Activated B cell treated with CpG ODN at 0.5 μM for 24 hours (primary cell): Measurements from ENCODE around the gene UBXN7. TPM values are rescaled to one million over a fixed set of nuclear protein-coding genes. Genes with fewer than 3 reads are reported as not detected.

Experiments
- ATAC-seq: fragments of 200-7000 bp; cut with Tn5 transposase; one replicate; pipeline ENCODE4 v1.10.0; 2021; ENCODE audit warnings: low read depth, mild to moderate bottlenecking, moderate library complexity
- CTCF ChIA-PET: fragments of 350-600 bp; sonication (Branson Sonifier 250); formaldehyde crosslinking; loops from one replicate; lab custom pipeline; 2021; ENCODE audit warnings: antibody characterized with exemption; lab: Charles Lee
- POLR2A ChIA-PET: fragments of 350-600 bp; sonication (Branson Sonifier 250); formaldehyde crosslinking; loops from one replicate; lab custom pipeline; 2021; ENCODE audit warnings: antibody characterized with exemption; lab: Charles Lee
- DNase-seq: peaks from one replicate; pipeline ENCODE4 v3.0.0; 2022
- H3K27ac Mint-ChIP-seq: one replicate; pipeline ENCODE4 v1.8.0; 2020; ENCODE audit warnings: mixed read lengths
- H3K27me3 Mint-ChIP-seq: one replicate; pipeline ENCODE4 v1.8.0; 2021; ENCODE audit warnings: mixed read lengths
- H3K36me3 Mint-ChIP-seq: one replicate; pipeline ENCODE4 v1.8.0; 2021; ENCODE audit warnings: low read depth, mixed read lengths
- H3K4me1 Mint-ChIP-seq: one replicate; pipeline ENCODE4 v1.8.0; 2021; ENCODE audit warnings: mixed read lengths
- H3K4me3 Mint-ChIP-seq: one replicate; pipeline ENCODE4 v1.8.0; 2020; ENCODE audit warnings: mild to moderate bottlenecking, mixed read lengths
- H3K9me3 Mint-ChIP-seq: one replicate; pipeline ENCODE4 v1.8.0; 2020; ENCODE audit warnings: mixed read lengths
- CTCF ChIP-seq: fragments of 200-600 bp; IDR thresholded peaks from one replicate; pipeline ENCODE4 v1.8.0; 2022; ENCODE audit warnings: antibody characterized with exemption, mild to moderate bottlenecking
- intact Hi-C: fragments of 100-400 bp; cut with micrococcal nuclease; formaldehyde crosslinking; loops from one replicate; pipeline ENCODE4 v1.15.1; 2024
- total RNA-seq: library from RNA; stranded (reverse); gene quantifications from 2 replicates; pipeline ENCODE4 v1.2.3, GENCODE V29; 2022

UBXN7 gene
- total RNA-seq, 1 donor from 2014 or later: 66.5 TPM

- DNase-seq (no peak), ATAC-seq (no peak)
- Mint-ChIP-seq H3K36me3 (no peaks in the 10 kb centered on the region), H3K27ac (no peak overlapping the region), H3K27me3 (peaks cover 2% of the 10 kb centered on the region), H3K4me3 (no peak overlapping the region), H3K9me3 (no peaks in the 10 kb centered on the region), H3K4me1 (peaks cover 5% of the 10 kb centered on the region)
- POLR2A ChIA-PET: no interaction called here
- TF ChIP-seq CTCF: no peak
- CTCF ChIA-PET: no interaction called here
- intact Hi-C loops: no loop called here
Observed at GRCh38 chr3:196339493-196340254, 92.6 kb downstream of the UBXN7 start.

- ATAC-seq (no peak), DNase-seq (no peak)
- TF ChIP-seq CTCF: no peak
- CTCF ChIA-PET: no interaction called here
- Mint-ChIP-seq H3K4me3 (no peak overlapping the region), H3K36me3 (no peaks in the 10 kb centered on the region), H3K9me3 (no peaks in the 10 kb centered on the region), H3K27me3 (peaks cover 2% of the 10 kb centered on the region), H3K4me1 (peaks cover under 1% of the 10 kb centered on the region), H3K27ac (no peak overlapping the region)
- POLR2A ChIA-PET: no interaction called here
- intact Hi-C loops: no loop called here
Observed at GRCh38 chr3:196339044-196339443, 93.2 kb downstream of the UBXN7 start.

GRCh38 chr3:196336319-196337145 lies 95.7 kb downstream of the UBXN7 start:
- DNase-seq: no peak
- no peak for TF ChIP-seq CTCF
- ChIA-PET CTCF (no interaction called here), POLR2A (interaction anchor here (1.5 kb wide), 1 partner anchor 13 kb away, joined by 4 read pairs; no protein-coding TSS in a partner anchor)
- no peak overlapping the region for H3K4me3 Mint-ChIP-seq
- H3K9me3 Mint-ChIP-seq: no peaks in the 10 kb centered on the region
- H3K27me3 Mint-ChIP-seq: peaks cover 2% of the 10 kb centered on the region
- intact Hi-C loops: no loop called here
- H3K4me1 Mint-ChIP-seq: no peaks in the 10 kb centered on the region
- no peaks in the 10 kb centered on the region for H3K36me3 Mint-ChIP-seq
- no peak overlapping the region for H3K27ac Mint-ChIP-seq
- ATAC-seq: no peak

GRCh38 chr3:196335503-196335948 lies 96.7 kb downstream of the UBXN7 start:
- Mint-ChIP-seq H3K27me3 (peaks cover 2% of the 10 kb centered on the region), H3K36me3 (no peaks in the 10 kb centered on the region), H3K4me1 (no peaks in the 10 kb centered on the region), H3K4me3 (no peak overlapping the region), H3K9me3 (no peaks in the 10 kb centered on the region), H3K27ac (no peak overlapping the region)
- no peak for DNase-seq
- intact Hi-C loops: no loop called here
- POLR2A ChIA-PET: no interaction called here
- no peak for ATAC-seq
- CTCF ChIA-PET: no interaction called here
- no peak for TF ChIP-seq CTCF

GRCh38 chr3:196334982-196335381 lies 97.2 kb downstream of the UBXN7 start:
- Mint-ChIP-seq H3K4me1 (no peaks in the 10 kb centered on the region), H3K27ac (no peak overlapping the region), H3K27me3 (peaks cover 2% of the 10 kb centered on the region), H3K9me3 (no peaks in the 10 kb centered on the region), H3K36me3 (no peaks in the 10 kb centered on the region), H3K4me3 (no peak overlapping the region)
- intact Hi-C loops: no loop called here
- no peak for TF ChIP-seq CTCF
- ChIA-PET POLR2A (no interaction called here), CTCF (no interaction called here)
- no peak for DNase-seq
- ATAC-seq: no peak
